COR-L47 (cell line): ENCODE data around the gene ATP8B3.
"Not testable (repeated sequence)": the region's sequence is repeated elsewhere in the genome, so short reads cannot be mapped to it uniquely, and the experiment has no call there.

ENCODE experiments used
- DNase-seq: peaks from one replicate; lab custom pipeline; 2025; lab: John Stamatoyannopoulos, UW

The ATP8B3 gene

GRCh38 chr19:1797313-1797712 is 14.8 kb downstream of the ATP8B3 start:
- not testable (repeated sequence) for DNase-seq

DNA sequence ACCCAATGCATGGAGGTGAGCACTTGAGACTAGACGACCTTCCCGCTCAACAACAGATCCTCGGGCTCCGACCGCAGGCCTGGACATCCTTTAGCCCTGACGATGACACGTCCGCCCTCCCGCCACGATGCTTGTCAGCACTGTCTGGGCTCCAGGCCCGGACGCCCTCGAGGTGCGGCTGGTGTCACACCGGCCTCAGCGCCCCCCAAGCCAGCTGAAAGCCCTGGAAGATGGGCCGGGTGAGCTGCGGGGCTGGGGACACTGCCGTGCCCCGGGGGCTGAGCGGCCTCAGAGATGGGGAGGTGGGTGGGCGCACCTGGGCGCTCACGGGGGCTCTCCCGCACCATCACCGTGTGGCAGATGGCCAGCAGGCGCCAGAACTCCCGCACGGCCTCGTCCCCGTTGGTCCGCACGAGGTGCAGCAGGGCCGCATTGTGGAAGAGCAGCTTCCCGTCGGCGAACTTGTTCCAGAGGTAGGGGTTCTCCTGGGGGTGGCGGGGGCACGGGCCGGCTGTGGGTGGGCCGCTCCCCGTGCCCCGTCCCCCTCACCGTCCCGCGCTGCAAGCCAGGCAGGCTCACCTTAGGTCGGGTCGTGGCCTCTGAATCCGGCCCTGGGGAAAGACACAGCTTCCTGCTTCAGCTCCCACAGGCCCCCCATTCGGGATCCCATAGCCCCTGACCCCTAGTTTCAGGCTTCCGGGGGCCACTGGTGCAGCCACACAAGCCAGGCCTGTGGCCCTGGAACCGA is 15.5 kb downstream of the ATP8B3 start:
- DNase-seq = no peak

GRCh38 chr19:1794424-1795172 is 17.5 kb downstream of the ATP8B3 start:
- no peak for DNase-seq

- DNase-seq = no peak
Measured at GRCh38 chr19:1791879-1792278, 20.2 kb downstream of the ATP8B3 start.

- DNase-seq = no peak
Measured at GRCh38 chr19:1790054-1790792, 21.9 kb downstream of the ATP8B3 start.

DNA sequence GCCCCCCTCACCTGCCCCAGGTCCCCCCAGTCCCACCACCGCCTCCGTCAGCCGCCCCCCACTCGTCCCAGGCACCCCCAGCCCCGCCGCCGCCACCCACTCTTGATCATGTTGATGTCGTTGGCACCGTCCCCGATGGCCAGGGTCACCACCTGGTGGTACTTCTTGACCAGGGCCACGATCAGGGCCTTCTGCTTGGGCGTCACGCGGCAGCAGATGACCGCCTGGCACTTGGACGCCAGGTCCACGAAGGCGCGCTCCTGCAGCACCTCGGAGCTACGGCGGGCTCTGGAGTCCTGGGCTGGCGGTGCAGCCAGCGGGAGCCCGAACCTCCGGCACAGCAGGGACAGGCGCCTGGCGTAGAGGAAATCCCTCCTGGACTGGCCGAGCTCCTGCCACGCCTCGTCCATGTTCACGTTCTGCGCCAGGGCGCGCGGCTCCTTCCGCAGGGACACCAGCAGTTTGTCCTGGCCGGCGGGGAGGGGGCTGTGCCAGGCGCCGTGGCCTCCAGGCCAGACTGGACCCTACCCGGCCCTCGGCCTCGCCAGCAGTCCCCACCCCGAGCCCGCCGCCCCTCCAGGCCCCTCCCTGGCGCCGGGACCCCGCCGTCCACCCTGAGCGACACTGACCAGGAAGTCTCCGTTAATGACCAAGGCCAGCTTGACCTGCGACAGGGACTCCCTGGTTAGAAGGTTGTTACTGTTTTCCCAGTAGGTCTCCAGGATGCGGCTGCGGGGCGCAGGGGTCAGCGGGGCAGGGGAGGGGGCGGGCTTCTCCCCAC is 22.6 kb downstream of the ATP8B3 start:
- no peak for DNase-seq

- DNase-seq = no peak
Measured at GRCh38 chr19:1787116-1787515, 25.0 kb downstream of the ATP8B3 start.

GRCh38 chr19:1786668-1787067 is 25.4 kb downstream of the ATP8B3 start:
- DNase-seq = no peak

DNA sequence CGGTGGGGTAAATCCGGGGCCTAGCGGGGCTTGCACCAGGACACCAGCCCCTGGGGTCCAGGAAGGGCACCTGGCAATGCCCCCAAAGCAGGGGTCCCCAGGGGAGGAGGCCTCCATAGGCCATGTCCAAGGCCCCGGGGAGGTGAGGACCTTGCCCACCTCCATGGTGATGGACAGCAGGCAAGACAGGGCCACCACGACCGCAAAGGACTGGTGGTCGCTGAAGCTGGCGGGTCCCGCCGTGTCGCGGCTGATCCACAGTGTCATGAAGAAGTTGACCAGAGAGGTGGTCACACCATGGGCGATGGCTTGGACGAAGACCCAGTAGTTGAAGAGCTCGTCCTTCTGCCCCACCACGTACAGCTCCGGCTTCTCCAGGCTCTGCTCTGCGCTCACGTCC is 26.8 kb downstream of the ATP8B3 start:
- no peak for DNase-seq

- no peak for DNase-seq
Measured at GRCh38 chr19:1783874-1784273, 28.2 kb downstream of the ATP8B3 start.

GRCh38 chr19:1783354-1783753 is 28.7 kb downstream of the ATP8B3 start:
- no peak for DNase-seq

DNA sequence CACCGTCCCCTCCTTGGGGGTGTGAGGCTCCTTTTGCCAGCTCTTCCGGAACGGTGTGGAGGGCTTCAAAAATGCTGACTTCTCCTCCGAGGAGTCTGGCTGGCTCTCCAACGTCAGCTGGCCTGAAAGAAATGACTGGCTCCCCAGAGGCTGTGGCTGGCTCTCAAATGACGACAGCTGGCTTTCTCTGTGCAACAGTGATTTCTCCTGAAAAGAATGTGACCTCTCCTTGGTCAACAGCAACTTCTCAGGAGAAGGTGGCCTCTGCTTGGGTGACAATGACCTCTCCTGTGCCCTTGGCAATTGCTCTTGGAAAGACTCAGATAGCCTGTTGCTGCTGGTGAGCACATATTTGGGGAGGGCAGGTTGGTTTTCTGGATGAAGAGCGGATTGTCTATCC is 29.6 kb downstream of the ATP8B3 start:
- DNase-seq = no peak

DNA sequence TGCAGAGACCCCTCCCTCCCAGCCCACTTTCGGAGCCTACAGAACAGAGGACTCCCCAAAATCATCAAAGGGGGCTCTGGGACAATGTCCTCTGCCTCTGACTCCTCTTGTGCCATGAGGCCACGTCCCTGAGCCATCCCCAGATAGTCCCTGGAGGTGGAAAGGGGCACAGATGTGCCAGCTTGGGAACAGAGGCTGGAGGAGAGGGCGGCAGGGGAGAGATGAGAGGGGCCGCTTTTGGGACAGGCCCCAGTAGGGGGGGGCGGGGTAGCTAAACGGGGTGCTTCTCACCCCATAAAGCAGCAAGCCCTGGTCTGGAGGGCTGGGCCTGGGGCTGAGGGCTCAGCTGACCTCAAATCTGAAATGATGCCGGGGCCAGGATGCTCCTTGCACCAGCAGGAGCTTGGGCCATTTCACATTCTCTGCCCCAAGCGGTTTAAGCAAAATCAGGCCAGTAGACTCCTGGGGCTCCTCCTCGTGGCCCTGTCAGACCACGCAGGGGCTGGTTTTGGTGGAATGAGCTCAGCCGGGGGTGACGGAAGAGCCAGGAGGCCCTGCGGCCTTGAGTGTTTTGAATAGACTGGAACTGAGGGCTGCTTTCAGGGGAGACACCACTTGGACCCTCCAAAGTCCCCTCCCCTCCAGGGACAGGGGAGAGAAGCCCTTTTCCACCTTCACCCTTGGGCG is 31.7 kb downstream of the ATP8B3 start:
- DNase-seq = no peak

- no peak for DNase-seq
Measured at GRCh38 chr19:1779574-1779973, 32.5 kb downstream of the ATP8B3 start.

- no peak for DNase-seq
Measured at GRCh38 chr19:1777149-1777548, 34.9 kb downstream of the ATP8B3 start.

DNA sequence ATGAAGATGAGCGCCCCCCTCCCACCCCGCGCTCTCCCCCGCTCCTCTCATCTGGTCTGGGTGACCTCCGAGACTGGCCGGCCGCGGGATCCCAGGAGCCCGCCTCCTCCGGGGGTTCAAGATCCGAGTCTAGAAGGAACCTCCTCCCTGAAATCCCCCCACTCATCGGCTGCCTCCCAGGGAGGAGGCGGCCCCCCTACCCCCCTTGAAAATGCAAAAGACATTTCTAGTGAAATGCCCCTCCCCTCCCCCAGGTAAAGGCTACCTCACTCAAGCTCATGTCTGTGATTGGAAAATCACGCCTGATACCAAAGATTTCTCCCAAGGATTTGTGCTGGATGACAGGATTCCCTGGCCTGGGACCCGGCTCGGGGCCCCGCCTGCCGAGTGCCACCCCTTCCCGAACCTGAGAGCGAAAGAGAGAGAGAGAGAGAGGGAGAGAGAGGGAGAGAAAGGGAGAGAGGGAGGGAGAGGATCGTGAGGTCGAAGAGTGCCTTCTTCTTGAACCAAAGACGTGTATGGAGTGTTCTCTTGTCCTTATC is 35.4 kb downstream of the ATP8B3 start:
- no peak for DNase-seq

- no peak for DNase-seq
Measured at GRCh38 chr19:1775951-1776605, 36.0 kb downstream of the ATP8B3 start.

- no peak for DNase-seq
Measured at GRCh38 chr19:1774989-1775772, 36.9 kb downstream of the ATP8B3 start.

- DNase-seq = no peak
Measured at GRCh38 chr19:1773184-1773583, 38.9 kb downstream of the ATP8B3 start.
